Activated CD4-positive, CD25-positive, alpha-beta regulatory T cell treated with anti-CD3 and anti-CD28 coated beads, Interleukin-2, amount 50 U/mL, for 24 hours (primary cell): ENCODE data around the gene KLF13.

Source experiments
- ATAC-seq, 2 donors: fragments of 150-1000 bp; cut with Tn5 transposase; one replicate each; pipeline ENCODE4 v1.10.0; 2021; ENCODE audit warnings: mild to moderate bottlenecking in 1 of 2, moderate library complexity in 1 of 2

KLF13 gene

DNA sequence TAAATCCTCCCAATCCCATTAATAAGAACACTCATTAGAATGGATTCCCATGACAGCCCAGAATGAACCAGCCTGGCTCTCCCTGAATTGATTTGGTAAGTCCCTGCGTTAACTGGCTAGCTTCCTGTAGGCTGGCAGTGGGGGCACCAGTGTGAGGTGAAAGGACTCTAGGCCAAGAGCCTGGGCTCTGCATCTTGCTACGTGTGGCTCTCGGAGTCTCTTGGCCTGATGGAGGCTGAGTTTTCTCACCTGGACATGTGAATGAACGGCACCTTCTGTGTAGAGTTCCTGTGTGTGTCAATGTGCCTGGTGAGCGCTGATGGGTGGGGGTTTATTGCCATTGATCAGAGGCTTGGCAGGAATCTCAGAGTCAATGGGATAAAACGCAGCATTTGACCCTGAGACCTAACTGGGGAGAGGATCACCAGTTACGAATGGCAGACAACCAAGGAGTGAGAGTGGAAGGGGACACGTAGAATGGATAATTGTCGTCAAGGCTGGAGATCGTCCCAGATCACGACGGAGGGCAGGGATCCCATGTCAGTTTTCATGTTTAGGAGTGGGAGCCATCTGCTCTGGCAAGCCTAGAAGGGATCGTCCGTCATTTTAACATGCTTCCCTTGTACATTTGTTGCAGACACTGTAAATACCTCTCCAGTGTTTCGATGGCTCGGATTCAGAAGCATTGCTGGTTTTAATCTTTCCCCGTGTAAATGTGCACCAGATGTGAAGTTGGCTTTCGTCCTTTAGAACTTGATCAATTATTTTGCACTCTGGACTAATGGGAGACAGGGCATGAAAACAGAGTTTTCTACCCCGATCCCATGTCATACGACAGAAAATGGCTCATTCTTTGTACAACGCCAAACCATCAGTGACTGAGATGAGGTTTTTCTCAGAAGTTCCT lies 9.0 kb upstream of the KLF13 start:
- no peak for ATAC-seq

DNA sequence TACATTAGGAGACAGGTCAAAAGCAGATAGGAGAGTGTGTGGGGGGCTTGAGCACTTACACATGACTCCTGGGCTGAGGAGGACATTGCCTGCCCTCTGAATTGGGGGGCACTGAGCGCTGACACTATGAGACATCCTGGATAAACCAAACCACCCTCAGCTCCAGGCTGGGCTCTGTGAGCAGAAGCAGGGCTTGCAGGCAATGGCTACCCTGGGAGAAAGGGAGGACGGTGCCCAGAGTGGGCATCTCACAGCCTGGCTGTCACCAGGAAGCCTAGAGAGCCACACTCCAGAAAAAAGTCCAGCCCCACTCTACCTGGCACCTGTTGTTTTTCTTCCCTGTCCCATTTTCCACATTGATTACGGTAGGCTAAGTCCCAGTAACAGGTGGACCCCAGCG lies 8.2 kb upstream of the KLF13 start:
- no peak for ATAC-seq

DNA sequence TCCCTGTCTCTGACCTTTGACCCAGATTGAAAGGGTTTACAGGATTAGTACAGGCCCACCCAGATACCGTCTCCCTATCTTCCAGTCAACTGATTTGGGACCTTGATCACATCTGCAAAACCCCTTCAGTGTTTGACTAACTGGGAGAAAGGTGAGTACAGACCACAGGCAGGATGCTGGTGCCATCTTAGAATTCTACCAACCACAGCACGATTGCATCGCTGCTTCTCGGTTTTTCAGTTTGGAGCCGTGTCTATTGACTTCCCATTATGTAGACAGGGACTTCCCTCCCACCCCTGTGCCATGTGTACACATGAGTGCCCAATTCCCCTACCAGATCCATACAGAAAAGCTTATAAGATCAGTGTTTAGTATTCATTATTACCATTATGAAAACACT lies 6.6 kb upstream of the KLF13 start:
- ATAC-seq: no peak

DNA sequence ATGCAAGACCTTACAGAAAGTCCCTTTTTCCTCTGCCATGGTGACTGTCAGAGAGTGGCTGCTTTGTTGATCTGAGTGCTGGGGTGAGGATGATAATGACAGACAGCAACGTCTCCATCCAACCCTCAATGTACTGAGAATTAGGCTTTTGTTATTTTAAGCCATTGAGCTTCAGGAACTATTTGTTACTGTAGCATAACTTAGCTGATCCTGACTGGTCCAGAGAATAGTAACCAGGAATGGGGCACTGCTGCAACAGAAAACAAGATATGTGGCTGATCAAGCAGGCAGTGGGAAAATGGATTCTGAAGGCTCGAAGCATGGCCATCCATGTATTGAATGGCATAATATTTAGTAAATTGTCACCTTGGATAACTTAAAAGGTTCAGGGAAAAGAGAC lies 5.2 kb upstream of the KLF13 start:
- ATAC-seq: no peak

DNA sequence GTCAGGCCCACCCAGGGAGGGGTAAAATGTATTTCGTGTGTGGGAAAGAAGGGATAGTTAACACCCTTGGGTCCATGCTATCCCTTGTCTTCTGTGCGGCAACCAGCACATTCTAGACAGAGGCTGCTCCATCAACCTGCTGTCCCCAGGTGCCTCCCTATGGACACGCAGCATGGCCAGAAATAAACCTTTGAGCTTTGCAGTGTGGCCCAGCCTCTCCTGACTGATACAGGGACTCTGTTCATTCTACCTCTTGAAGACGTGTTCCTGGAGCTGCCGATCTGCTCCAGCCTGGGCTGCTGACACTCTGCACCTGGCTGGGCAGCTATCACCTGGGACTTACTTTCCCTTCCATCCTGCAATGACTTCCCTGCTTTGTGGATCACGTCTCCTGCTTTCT lies 4.1 kb upstream of the KLF13 start:
- no peak for ATAC-seq

DNA sequence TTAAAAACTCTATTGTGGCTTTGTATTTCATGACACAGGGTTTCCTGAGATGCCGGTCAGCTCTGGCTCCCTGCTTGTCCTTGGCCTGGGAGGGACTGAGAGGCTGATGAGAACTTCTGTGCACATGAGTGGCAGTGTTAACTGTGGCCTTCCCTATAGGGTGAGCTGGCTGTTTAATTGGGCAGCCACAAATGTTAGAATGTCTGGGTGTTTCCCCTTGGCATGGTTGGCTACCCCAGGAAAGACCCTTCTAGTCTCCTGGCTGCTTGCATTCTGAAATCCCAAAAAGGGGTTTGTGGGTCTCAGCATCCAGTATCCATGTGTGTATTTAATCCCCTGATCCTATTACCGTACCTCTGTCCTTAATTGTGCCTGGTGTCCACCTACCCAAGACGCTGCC lies 3.0 kb upstream of the KLF13 start:
- no peak for ATAC-seq

DNA sequence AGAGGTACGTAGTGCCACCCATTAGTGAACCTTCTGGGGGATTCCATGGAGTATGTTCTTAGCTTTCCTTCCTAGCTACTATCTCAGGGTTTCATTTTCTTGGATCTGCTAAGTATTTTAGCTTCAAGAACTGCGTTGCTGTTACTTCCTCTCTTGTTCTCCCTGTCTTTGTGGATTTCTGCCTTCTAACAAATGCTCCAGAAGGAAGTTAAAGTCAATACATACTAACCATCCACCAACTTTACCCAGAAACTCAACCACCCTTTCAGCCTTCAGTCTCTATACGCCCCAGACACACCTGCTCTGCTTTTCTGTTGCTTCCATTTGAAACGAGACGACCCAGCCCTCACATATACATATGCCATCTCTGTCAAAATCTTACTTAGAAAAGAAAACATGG lies 2.4 kb upstream of the KLF13 start:
- no peak for ATAC-seq

DNA sequence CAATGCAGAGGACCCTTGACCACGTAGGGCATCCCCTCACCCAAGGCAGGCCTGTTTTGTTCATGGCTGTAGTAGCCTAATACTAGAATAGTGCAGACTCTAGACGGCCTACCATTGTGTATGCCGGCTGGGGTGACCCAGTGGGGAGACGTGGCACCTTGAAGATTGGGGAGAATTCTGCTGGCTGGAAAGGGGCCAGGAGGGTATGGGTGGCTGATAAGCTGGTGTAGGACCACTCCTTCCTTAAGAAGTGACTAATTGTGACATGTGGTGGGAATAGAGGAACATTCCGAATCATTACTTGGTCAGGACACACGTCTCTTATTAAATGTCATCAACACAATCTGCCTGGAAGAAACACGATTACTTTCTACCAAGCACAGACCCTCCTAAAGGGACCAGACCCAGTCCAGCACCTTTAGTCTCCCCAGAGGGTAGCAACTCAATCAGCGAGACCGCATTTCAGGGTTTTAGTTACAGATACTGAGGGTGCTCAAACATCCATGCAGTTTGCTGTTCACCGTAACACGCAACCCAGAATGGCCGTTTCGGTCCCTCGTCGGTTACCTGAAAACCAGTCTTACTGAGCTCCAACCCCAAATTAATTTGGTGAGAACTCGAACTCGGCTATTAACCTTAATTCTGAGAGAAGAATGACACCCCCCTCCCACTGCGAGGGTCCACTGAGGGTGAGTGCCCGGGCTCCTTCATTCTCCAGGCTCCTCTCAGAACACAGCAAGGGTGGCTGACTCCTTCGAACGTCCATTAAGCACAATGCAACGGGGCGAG lies 1.6 kb upstream of the KLF13 start:
- no peak for ATAC-seq

DNA sequence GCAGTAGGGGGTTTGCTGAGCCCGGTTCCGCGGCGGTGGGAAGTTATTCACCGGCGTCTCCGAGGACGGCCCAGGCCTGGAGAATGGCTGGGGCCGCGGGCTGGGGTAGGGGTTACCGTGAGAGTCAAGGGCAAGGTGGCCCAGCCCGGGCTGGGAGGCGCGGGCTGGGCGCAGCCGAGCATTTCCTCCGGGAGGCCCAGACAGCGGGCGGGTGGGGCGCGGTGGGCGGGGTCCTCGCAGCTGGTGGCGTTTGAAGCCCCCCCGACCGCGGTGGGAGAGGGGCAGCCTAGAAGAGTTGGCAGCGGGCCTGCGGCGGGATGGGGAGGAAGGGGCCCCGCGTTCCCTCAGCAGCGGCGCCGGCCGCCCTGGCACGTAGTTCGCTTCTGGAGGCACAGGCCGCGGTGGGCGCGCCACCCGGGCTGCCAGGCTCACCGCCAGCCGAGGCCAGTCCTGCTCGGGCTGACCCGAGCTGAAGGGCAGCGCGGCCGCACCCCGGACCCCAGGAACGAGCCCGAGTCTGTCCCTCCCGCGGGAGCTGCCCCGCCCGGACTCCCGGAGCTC lies 960 bp upstream of the KLF13 start:
- ATAC-seq: peak in 1 of 2 donors; percentile 0

DNA sequence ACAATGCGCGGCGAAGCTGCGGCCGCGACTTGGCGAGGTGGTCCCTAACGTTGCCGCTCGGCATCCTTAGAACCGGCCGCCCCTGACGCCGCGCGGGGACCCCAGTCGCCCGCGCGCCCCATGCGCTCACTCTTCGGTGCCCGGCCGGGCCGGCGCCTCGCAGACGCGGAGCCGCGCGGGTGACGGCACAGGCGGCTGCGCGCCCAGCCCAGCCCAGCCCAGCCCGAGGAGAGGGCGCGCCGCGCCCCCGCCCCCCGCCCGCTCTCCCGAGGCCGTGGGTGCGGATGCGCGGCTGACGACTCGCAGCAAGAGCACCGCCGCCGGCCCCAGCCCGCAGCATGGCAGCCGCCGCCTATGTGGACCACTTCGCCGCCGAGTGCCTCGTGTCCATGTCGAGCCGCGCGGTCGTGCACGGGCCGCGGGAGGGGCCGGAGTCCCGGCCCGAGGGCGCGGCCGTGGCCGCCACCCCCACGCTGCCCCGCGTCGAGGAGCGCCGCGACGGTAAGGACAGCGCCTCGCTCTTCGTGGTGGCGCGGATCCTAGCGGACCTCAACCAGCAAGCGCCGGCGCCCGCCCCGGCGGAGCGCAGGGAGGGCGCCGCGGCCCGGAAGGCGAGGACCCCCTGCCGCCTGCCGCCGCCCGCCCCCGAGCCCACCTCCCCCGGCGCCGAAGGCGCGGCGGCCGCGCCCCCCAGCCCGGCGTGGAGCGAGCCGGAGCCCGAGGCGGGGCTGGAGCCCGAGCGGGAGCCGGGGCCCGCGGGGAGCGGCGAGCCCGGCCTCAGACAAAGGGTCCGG lies 437 bp downstream of the KLF13 start:
- peak; percentile 36 to 47 for ATAC-seq

DNA sequence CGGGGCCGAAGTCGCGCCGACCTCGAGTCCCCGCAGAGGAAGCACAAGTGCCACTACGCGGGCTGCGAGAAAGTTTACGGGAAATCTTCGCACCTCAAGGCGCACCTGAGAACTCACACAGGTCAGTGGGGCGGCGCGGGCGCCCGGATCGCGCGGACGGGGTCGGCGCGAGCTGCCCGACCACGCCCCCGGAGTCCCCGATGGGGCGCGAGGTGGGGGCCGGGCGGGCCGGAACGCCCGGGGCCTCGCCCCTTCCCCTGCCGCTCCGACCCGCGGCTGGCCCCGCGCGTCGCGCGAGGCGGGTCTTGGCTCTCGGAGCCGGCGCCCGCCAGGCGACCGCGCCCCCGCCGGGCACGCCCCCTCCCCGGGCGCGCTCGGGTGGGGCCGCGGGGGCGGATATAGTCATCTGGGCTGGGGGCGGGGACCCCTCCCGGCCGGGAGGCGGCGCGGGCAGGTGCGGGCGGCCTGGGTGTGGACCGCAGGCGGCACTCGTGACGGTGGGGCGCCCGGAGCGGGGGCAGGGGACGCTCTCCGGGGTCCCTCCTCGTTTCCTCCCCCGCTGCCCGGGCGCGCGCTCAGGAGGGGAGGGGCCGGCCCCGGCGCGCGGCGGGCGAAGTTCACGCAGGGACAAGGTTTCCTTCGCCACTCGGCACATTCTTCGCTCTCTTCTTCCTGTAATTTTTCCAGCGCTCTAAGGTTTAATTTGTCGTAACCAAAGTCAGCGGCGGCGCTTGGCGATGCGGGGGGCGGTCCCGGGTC lies 1.2 kb downstream of the KLF13 start:
- no peak for ATAC-seq

DNA sequence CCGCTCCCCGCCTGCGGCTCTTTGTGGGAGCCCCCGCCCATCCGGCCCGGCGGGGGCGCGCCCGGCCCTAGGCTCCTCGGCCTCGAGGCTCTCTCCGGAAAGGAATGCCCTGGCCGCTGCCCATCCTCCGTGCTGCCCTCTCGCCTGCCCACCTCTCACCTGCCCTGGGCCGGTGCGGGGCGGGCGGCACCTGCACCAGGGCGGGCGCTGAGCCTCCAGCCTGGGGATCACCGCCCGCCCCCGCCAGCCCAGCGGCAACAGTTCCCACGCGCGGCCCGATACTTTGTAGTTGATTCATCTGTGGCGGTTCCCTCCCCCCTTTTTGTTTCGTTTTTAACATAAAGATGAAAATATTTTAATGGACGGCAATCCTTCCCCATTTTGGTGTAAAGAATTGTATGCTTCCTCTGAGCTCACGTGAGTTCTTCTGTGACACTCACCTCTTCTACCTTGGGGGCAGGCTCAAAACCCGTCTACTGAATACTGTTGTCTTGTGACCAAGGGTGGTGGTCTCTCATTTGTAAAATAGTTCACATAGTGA lies 1.9 kb downstream of the KLF13 start:
- ATAC-seq: peak; percentile 8 to 12

DNA sequence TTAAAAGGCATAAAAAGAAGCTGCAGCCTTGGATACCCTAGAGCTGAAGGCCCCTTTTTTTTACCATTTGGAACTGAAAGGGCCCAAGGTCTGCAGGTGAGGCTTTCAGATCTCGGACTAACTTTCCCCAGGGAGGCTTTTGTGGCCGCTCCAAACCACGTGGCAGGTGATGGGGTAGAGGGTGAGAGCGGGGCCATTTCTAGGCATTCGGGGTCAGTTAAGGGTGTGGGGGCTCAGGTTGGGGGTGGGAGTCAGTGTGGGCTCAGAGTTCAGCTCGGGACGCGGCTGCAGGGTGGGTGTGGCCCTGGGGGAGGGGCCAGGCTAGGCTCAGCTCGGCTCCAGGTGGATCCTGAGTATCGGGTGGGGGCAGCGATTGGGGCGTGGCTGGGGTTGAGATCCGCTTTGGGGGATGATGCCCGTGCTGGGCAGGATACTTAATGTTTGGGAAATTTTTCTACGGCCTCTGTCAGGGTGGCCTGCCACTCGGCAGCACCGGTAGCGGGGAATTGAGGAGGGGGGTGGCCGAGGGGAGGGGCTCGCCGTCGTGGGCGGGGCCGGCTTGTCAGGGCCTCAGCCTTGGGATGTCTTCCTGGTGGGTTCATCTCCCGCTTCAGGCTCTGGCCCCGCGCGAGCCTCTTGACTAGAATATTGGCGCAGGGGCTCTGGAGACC lies 2.5 kb downstream of the KLF13 start:
- ATAC-seq: no peak

DNA sequence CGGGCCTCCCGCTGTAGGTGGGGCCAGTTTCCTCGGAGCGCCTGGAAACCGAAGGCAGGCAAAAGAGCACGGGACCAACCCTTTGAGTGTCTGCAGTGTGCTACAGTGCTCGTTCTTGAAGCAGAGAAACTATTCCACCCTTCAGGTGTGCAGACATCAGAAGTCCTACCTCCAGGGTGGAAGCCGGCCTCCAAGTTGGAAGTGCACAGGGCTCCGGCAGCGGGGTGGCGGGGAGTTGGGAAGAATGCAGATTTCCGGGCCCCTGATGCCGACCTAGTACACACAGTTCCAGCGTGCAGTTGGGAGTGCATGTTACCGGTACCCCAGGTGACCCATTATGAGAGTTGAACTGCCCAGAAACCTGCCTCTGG lies 3.0 kb downstream of the KLF13 start:
- no peak for ATAC-seq

DNA sequence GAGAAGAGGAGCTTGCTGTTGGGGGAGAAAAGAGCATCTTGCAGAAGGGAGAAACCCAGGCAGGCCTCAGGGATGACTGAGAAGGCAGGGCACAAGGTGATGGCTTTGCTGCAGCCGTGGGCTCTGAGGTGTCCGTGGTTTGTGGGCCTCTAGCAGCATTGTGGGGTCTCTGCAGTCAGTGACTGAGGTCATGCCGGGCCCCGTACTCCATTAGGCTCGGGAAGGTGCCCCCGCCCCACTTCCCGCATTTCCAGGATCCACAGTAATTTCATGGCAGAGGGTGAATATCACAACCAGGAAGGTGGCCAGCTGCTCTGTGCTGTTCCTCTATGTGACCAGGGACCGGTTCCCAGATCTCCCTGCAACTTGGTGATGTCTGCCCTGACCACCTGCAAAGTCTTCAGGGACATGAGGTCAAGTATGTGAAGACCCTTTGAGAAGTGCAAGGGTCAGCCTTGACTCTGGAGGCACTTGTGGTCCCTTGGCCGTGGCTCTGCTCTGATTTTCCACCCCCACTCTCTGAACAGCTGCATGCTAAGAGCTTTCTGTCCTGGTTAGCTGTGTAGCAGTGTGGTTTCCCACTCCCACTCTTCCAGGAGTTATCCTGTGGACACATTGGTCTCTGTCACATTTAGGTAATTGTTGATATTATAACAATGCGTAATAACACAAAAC lies 3.6 kb downstream of the KLF13 start:
- ATAC-seq: no peak

DNA sequence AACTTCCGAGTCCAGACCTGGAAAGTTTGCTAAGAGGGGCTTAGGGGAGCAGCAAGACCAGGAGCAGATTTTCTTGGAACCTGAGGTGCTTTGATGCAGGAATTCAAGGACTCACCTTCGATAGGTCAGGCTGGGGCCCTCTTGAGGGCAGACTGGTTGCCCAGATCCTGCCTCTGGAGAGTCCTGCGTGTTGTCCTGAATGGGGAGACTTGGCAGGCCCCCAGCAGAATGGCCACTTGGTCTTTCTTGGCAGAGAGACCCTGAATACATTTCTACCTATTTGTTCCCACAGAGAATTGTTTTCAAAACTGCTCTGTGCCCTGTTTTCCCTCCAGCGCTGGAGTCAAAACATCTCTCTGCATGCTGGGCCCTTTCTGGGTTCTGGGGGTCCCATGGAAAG lies 4.2 kb downstream of the KLF13 start:
- no peak for ATAC-seq

DNA sequence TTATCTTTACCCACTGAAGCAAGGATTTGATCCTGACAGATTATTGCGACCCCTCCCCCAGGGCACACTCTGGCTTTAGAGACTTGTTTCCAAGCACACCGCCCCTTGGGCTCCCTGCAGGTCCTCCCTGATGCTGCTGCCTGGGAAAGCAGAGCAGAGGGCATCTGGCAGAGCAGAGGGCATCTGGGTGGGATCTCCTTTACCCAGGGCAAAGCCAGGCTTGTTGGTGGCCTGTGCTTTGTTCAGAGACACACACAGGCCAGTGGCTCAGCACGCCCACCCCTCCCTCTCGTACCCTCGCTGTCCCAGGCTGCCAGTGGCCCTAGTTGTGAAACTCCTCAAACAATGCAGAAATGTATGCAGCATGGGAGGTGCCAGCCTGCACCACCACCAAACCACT lies 4.8 kb downstream of the KLF13 start:
- no peak for ATAC-seq

DNA sequence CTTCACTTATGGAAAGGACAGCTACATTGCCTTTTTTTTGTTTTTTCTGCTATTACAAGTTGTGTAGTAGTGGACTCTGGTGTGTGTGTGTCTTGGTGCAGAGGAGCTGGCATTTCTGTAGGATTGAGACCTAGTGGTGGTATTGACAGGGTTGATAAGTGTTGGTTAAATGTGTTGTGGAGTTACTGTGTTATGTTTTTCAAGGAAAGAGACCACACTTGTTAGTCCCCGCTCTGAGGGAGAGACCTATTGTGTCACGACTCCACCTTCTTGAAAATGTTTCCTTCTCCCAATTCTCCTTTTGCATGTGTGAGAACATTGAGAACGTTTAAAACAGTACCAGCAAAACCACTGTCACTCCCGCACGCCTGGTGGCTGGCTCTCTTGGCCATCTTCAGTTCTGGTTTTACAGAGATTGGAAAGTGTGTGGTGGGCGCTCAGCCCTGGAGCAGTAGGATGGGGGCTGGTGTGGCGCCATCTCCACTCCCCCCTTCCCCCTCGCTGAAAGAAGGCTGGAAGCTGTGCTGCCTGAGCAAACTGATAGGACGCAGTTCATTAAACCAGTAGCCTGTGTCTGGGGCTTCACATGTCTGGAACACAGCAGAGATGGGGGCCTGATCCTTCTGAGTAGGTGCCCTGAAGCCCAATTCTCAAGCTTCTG lies 5.5 kb downstream of the KLF13 start:
- no peak for ATAC-seq

DNA sequence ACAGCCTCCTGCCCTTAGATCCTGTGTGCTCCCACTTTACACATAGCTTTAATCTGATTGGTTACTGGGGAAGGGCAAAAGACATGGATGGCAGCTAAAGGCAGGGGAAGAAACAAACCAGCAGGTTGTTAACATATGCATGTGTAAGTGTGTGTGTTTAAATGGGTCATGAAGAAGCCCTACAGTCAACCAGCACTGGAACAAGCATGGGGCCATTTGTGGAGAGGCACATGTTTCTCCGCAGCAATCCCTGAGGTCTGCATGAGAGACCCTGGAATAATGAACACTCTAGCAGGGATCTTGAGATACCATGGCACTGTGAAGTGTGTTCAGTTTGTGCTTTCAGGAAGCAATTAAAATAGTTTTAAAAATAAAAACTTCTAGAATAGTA lies 6.0 kb downstream of the KLF13 start:
- ATAC-seq: no peak

DNA sequence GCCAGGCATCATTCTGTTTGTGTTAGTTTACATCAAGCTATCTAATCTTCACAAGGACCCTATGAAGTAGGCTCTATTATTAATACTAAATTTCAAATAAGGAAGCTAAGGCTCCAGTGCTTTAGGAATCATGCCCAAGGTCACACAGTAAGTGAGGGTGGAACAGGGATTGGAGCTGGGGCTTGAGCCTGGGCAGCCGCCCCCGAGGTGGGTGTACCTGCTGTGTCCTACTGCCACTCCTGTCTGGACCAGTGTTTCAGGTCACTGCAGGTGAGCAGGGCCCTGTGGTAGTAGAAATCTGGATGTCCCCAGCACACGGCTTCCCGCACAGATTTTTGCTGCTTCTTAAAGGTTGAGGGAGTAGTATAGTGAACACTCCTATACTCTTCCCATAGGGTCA lies 6.5 kb downstream of the KLF13 start:
- ATAC-seq: no peak
